Natural killer cell treated with Interleukin-12 subunit alpha and Interleukin-12 subunit beta and Interleukin-15 and Interleukin-18, amount 100 ng/mL, for 72 hours (primary cell): ENCODE measurements around the gene KCNS1. TPM values are rescaled to one million over a fixed set of nuclear protein-coding genes. Genes with fewer than 3 reads are reported as not detected.
A peak's percentile ranks its signal among the peaks of the same experiment; 100 is the strongest.

Experiments
- ATAC-seq, 2 donors: fragments of 150-1000 bp; cut with Tn5 transposase in 1 of 2; sonication (Bioruptor Pico), chemical (Tn5 transposase) in 1 of 2; 2 replicates each; pipeline ENCODE4 v1.10.0; 2021
- DNase-seq: peaks from one replicate; pipeline ENCODE4 v3.0.0; 2022; ENCODE audit warnings: low spot score
- H3K27ac Mint-ChIP-seq, 2 donors: 1 replicate in 1 of 2; 2 replicates in 1 of 2; pipeline ENCODE4 v1.8.0; 2022; ENCODE audit warnings: mixed read lengths in 2 of 2, mild to moderate bottlenecking in 1 of 2, moderate library complexity in 1 of 2
- H3K27me3 Mint-ChIP-seq, 2 donors: 1 replicate in 1 of 2; 2 replicates in 1 of 2; pipeline ENCODE4 v1.8.0; 2022; ENCODE audit warnings: mixed read lengths in 2 of 2
- H3K36me3 Mint-ChIP-seq: one replicate; pipeline ENCODE4 v1.8.0; 2022; ENCODE audit warnings: mixed read lengths
- H3K4me1 Mint-ChIP-seq, 2 donors: 1 replicate in 1 of 2; 2 replicates in 1 of 2; pipeline ENCODE4 v1.8.0; 2022; ENCODE audit warnings: low read depth in 2 of 2, mixed read lengths in 2 of 2, mild to moderate bottlenecking in 1 of 2
- H3K4me3 Mint-ChIP-seq: one replicate; pipeline ENCODE4 v1.8.0; 2022; ENCODE audit warnings: mixed read lengths
- H3K9me3 Mint-ChIP-seq: 2 replicates; pipeline ENCODE4 v1.8.0; 2022; ENCODE audit warnings: mixed read lengths
- total RNA-seq, 2 donors: library from RNA; stranded (reverse); gene quantifications; one replicate each; pipeline ENCODE4 v1.2.3, GENCODE V29; 2022

The KCNS1 gene
- total RNA-seq, 2 donors from 2014 or later, result 0.24 to 0.33 TPM

- H3K4me1 Mint-ChIP-seq, result peaks cover 68 to 73% of the 10 kb centered on the region in 2 donors
- DNase-seq (no peak), ATAC-seq (peak in 1 of 2 donors; percentile 65)
- no peak overlapping the region for H3K4me3 Mint-ChIP-seq
- no peaks in the 10 kb centered on the region for H3K27me3 Mint-ChIP-seq
- H3K9me3 Mint-ChIP-seq, result no peaks in the 10 kb centered on the region
- peaks cover 26% of the 10 kb centered on the region for H3K36me3 Mint-ChIP-seq
- H3K27ac Mint-ChIP-seq, result peak overlapping the region; percentile 38 to 92
Observed at GRCh38 chr20:45061244-45061643, 39.7 kb downstream of the KCNS1 start.

GRCh38 chr20:45060294-45060693 is 40.6 kb downstream of the KCNS1 start:
- H3K4me1 Mint-ChIP-seq, result peaks cover 73 to 76% of the 10 kb centered on the region in 2 donors
- no peak for DNase-seq
- H3K27me3 Mint-ChIP-seq, result no peaks in the 10 kb centered on the region
- H3K27ac Mint-ChIP-seq, result peak overlapping the region; percentile 27 to 92
- no peaks in the 10 kb centered on the region for H3K9me3 Mint-ChIP-seq
- no peak overlapping the region for H3K4me3 Mint-ChIP-seq
- peaks cover 30% of the 10 kb centered on the region for H3K36me3 Mint-ChIP-seq
- ATAC-seq, result no peak

GRCh38 chr20:45059022-45059728 is 41.8 kb downstream of the KCNS1 start:
- peak; percentile 48 to 70 for ATAC-seq
- Mint-ChIP-seq H3K27ac (peak overlapping the region; percentile 69 to 87), H3K27me3 (no peaks in the 10 kb centered on the region), H3K36me3 (peaks cover 24% of the 10 kb centered on the region), H3K4me1 (peaks cover 71 to 72% of the 10 kb centered on the region in 2 donors), H3K4me3 (peak overlapping the region; percentile 65), H3K9me3 (no peaks in the 10 kb centered on the region)
- no peak for DNase-seq

- Mint-ChIP-seq H3K36me3 (peaks cover 20% of the 10 kb centered on the region), H3K9me3 (no peaks in the 10 kb centered on the region), H3K27ac (peak overlapping the region; percentile 69 to 87), H3K27me3 (no peaks in the 10 kb centered on the region), H3K4me1 (peaks cover 75 to 76% of the 10 kb centered on the region in 2 donors), H3K4me3 (peak overlapping the region; percentile 65)
- no peak for ATAC-seq
- no peak for DNase-seq
Observed at GRCh38 chr20:45058168-45058850, 42.6 kb downstream of the KCNS1 start.

- H3K27me3 Mint-ChIP-seq, result no peaks in the 10 kb centered on the region
- peaks cover 18% of the 10 kb centered on the region for H3K36me3 Mint-ChIP-seq
- no peak overlapping the region for H3K4me3 Mint-ChIP-seq
- H3K9me3 Mint-ChIP-seq, result no peaks in the 10 kb centered on the region
- peaks cover 83 to 86% of the 10 kb centered on the region in 2 donors for H3K4me1 Mint-ChIP-seq
- DNase-seq (no peak), ATAC-seq (no peak)
- peak overlapping the region; percentile 69 to 87 for H3K27ac Mint-ChIP-seq
Observed at GRCh38 chr20:45056473-45057173, 44.3 kb downstream of the KCNS1 start.

GRCh38 chr20:45055056-45055455 is 45.9 kb downstream of the KCNS1 start:
- DNase-seq (no peak), ATAC-seq (peak; percentile 54 to 56)
- Mint-ChIP-seq H3K4me3 (peak overlapping the region; percentile 8), H3K27me3 (no peaks in the 10 kb centered on the region), H3K27ac (peak overlapping the region; percentile 69 to 87), H3K9me3 (no peaks in the 10 kb centered on the region), H3K36me3 (peaks cover 18% of the 10 kb centered on the region), H3K4me1 (peaks cover 79 to 80% of the 10 kb centered on the region in 2 donors)

- ATAC-seq (peak in 1 of 2 donors; percentile 43), DNase-seq (no peak)
- Mint-ChIP-seq H3K4me3 (peak overlapping the region; percentile 63), H3K4me1 (peaks cover 83 to 84% of the 10 kb centered on the region in 2 donors), H3K27me3 (no peaks in the 10 kb centered on the region), H3K27ac (peak overlapping the region; percentile 69 to 87), H3K36me3 (peaks cover 13% of the 10 kb centered on the region), H3K9me3 (no peaks in the 10 kb centered on the region)
Observed at GRCh38 chr20:45053430-45054351, 47.2 kb downstream of the KCNS1 start.

GRCh38 chr20:45052698-45053429 is 48.1 kb downstream of the KCNS1 start:
- no peaks in the 10 kb centered on the region for H3K9me3 Mint-ChIP-seq
- H3K27ac Mint-ChIP-seq, result peak overlapping the region; percentile 69 to 87
- DNase-seq, result no peak
- no peaks in the 10 kb centered on the region for H3K27me3 Mint-ChIP-seq
- ATAC-seq, result peak; percentile 78 to 86
- peak overlapping the region; percentile 63 for H3K4me3 Mint-ChIP-seq
- peaks cover 82 to 84% of the 10 kb centered on the region in 2 donors for H3K4me1 Mint-ChIP-seq
- H3K36me3 Mint-ChIP-seq, result peaks cover 13% of the 10 kb centered on the region

GRCh38 chr20:45051204-45052060 is 49.5 kb downstream of the KCNS1 start:
- no peak for DNase-seq
- Mint-ChIP-seq H3K27ac (peak overlapping the region; percentile 69 to 87), H3K27me3 (no peaks in the 10 kb centered on the region), H3K4me1 (peaks cover 76 to 86% of the 10 kb centered on the region in 2 donors), H3K36me3 (peaks cover 7% of the 10 kb centered on the region), H3K4me3 (peak overlapping the region; percentile 63), H3K9me3 (no peaks in the 10 kb centered on the region)
- peak in 1 of 2 donors; percentile 26 for ATAC-seq

- Mint-ChIP-seq H3K27ac (peak overlapping the region; percentile 87 to 91), H3K4me1 (peaks cover 61 to 78% of the 10 kb centered on the region in 2 donors), H3K27me3 (no peaks in the 10 kb centered on the region), H3K36me3 (no peaks in the 10 kb centered on the region), H3K4me3 (peak overlapping the region; percentile 73), H3K9me3 (no peaks in the 10 kb centered on the region)
- DNase-seq, result no peak
- peak in 1 of 2 donors; percentile 57 for ATAC-seq
Observed at GRCh38 chr20:45049904-45050471, 50.9 kb downstream of the KCNS1 start.

- DNase-seq, result no peak
- Mint-ChIP-seq H3K4me3 (peak overlapping the region; percentile 73), H3K36me3 (no peaks in the 10 kb centered on the region), H3K4me1 (peaks cover 56 to 74% of the 10 kb centered on the region in 2 donors), H3K9me3 (no peaks in the 10 kb centered on the region), H3K27ac (peak overlapping the region; percentile 87 to 91), H3K27me3 (no peaks in the 10 kb centered on the region)
- no peak for ATAC-seq
Observed at GRCh38 chr20:45049438-45049837, 51.5 kb downstream of the KCNS1 start.
